Hematopoietic multipotent progenitor cell treated with erythropoietin and hydrocortisone succinate and interleukin-3 and kit ligand, for 17 days (in vitro differentiated cells): ENCODE results near the gene MYL10.
"Not testable (repeated sequence)": the region's sequence is repeated elsewhere in the genome, so short reads cannot be mapped to it uniquely, and the experiment has no call there.

ENCODE experiments used
- DNase-seq: peaks from one replicate; pipeline ENCODE4 v3.0.0-alpha.2; 2015; ENCODE audit warnings: low spot score

Gene MYL10

GRCh38 chr7:101618207-101618839 is 10.8 kb downstream of the MYL10 start:
- DNase-seq = no peak

- DNase-seq = no peak
Observed at GRCh38 chr7:101617451-101618206, 11.5 kb downstream of the MYL10 start.

- no peak for DNase-seq
Observed at GRCh38 chr7:101615446-101615845, 13.7 kb downstream of the MYL10 start.

GRCh38 chr7:101614939-101615302 is 14.2 kb downstream of the MYL10 start:
- no peak for DNase-seq

GRCh38 chr7:101614098-101614938 is 14.8 kb downstream of the MYL10 start:
- DNase-seq = no peak

- DNase-seq = no peak
Observed at GRCh38 chr7:101612885-101613515, 16.1 kb downstream of the MYL10 start.

- DNase-seq = no peak
Observed at GRCh38 chr7:101608772-101609713, 20.1 kb downstream of the MYL10 start.

- DNase-seq = no peak
Observed at GRCh38 chr7:101606498-101606923, 22.6 kb downstream of the MYL10 start.

- no peak for DNase-seq
Observed at GRCh38 chr7:101605611-101606497, 23.2 kb downstream of the MYL10 start.

- not testable (repeated sequence) for DNase-seq
Observed at GRCh38 chr7:101604934-101605332, 24.2 kb downstream of the MYL10 start.

GRCh38 chr7:101604331-101604933 is 24.7 kb downstream of the MYL10 start:
- DNase-seq = no peak

- peak; percentile 52 for DNase-seq
Observed at GRCh38 chr7:101602484-101603241, 26.4 kb downstream of the MYL10 start.

- DNase-seq = no peak
Observed at GRCh38 chr7:101602082-101602481, 27.0 kb downstream of the MYL10 start.

GRCh38 chr7:101599787-101600186 is 29.3 kb downstream of the MYL10 start:
- no peak for DNase-seq

GRCh38 chr7:101598986-101599771 is 29.9 kb downstream of the MYL10 start:
- DNase-seq = no peak

- no peak for DNase-seq
Observed at GRCh38 chr7:101598422-101598985, 30.6 kb downstream of the MYL10 start.

GRCh38 chr7:101597941-101598340 is 31.2 kb downstream of the MYL10 start:
- no peak for DNase-seq

GRCh38 chr7:101596898-101597297 is 32.2 kb downstream of the MYL10 start:
- DNase-seq = no peak
